Esophagus muscularis mucosa (tissue), 4 donors: Measurements from ENCODE around the gene PHACTR1.

Source experiments
- CTCF ChIP-seq, 3 experiments: fragments of 200-600 bp in 2 of 3; fragments of 450-650 bp in 1 of 3; sonication (generic) in 2 of 3; IDR thresholded peaks; one replicate each; pipeline ENCODE4 v1.5.1; 2017 to 2019; ENCODE audit warnings: antibody characterized with exemption in 3 of 3, mild to moderate bottlenecking in 2 of 3, moderate library complexity in 1 of 3
- EP300 ChIP-seq: sonication (generic); formaldehyde crosslinking; IDR thresholded peaks from one replicate; pipeline ENCODE4 v1.6.1; 2017; ENCODE audit warnings: antibody characterized with exemption
- POLR2A ChIP-seq: fragments of 450-650 bp; IDR thresholded peaks from one replicate; pipeline ENCODE4 v1.6.1; 2017; ENCODE audit warnings: antibody characterized with exemption, moderate library complexity, mild to moderate bottlenecking, low read depth
- POLR2AphosphoS5 ChIP-seq, 2 donors: sonication (generic); formaldehyde crosslinking; IDR thresholded peaks; one replicate each; pipeline ENCODE4 v1.6.1; 2017; ENCODE audit warnings: antibody characterized with exemption in 2 of 2

- TF ChIP-seq CTCF (IDR thresholded peaks at IDR 0.05): no peak
- TF ChIP-seq POLR2AphosphoS5 (IDR thresholded peaks at IDR 0.05): no peak
- no peak for TF ChIP-seq POLR2A
- no peak for TF ChIP-seq EP300
These were observed 49.7 kb upstream of the PHACTR1 start for GRCh38 chr6:12666886-12667285.
